Activated CD8-positive, alpha-beta memory T cell treated with anti-CD3 and anti-CD28 coated beads, Interleukin-2, amount 50 U/mL, for 4 hours (primary cell): ENCODE data around the gene CDR2L.

ENCODE experiments used
- DNase-seq: peaks from one replicate; pipeline ENCODE4 v3.0.0-alpha.2; 2020

The CDR2L gene

GRCh38 chr17:75046407-75047289, 59.2 kb downstream of the CDR2L start, which contains the start of the genes ATP5PD and KCTD2:
Gene ATP5PD (minus strand): TSS chr17:75046969. CDS start chr17:75042650, 4,319 bp downstream.
Gene KCTD2 (plus strand): TSS chr17:75047225. CDS start chr17:75047251, 26 bp downstream.
- peak; percentile 94 for DNase-seq

- peak; percentile 40 for DNase-seq
These were observed 60.1 kb downstream of the CDR2L start for GRCh38 chr17:75047398-75048098.

DNA sequence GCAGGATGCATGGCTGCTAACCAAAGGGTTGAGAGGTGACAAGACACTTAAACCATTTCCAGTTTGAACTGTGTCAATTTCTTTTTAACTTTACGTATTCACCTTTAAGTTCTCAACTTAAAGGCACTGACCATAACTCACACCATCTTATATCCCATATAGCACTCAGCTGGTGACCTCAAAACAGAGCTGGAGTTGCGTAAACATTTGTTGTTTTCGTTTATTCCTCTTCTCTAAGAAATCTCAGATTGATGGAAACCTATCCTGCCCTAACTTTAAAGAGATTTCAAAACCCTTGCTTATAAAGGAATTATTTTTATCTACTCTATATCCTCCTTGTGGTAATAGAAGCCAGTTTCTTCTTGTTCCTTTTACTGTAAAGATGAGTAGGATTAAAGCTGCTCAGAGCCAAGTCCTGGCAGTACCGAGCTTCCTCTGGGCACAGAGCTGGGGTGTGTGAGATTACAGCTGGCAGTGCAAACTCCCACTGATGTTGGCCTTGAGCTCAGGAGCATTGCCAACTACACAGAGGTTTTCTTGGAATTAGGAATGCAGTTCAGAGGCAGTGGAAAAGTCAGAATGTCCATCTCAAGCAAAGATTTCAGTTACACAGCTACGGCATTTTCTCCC, 60.9 kb downstream of the CDR2L start:
- no peak for DNase-seq

DNA sequence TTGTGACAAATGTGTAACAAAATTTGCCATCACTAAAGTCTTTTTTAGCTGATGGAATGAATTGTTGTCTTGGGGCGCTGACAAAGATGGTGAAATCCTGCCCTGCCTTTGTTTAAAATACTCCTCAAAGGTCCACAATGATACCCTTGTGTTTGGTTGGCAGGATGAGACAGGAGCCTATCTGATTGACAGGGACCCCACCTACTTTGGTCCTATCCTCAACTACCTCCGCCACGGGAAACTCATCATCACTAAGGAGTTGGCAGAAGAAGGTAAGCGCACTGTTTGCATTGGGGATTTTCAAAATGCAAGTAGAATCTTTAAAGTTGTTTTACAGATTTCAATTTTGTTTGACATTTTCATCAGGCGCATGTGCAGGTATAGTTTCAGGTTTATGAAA, 61.6 kb downstream of the CDR2L start:
- DNase-seq = no peak

- no peak for DNase-seq
These were observed 62.3 kb downstream of the CDR2L start for GRCh38 chr17:75049706-75050105.

GRCh38 chr17:75051941-75052340, 64.5 kb downstream of the CDR2L start:
- DNase-seq = no peak
